Thyroid gland (tissue), 4 donors: ENCODE measurements around the gene TLE4.
"Not testable (repeated sequence)": the region's sequence is repeated elsewhere in the genome, so short reads cannot be mapped to it uniquely, and the experiment has no call there.

Experiments
- CTCF ChIP-seq, 6 experiments: fragments of 200-600 bp in 3 of 6; fragments of 450-650 bp in 3 of 6; sonication (generic) in 3 of 6; IDR thresholded peaks; one replicate each; pipeline ENCODE4 v1.5.1; 2016 to 2019; ENCODE audit warnings: antibody characterized with exemption in 6 of 6, mild to moderate bottlenecking in 2 of 6, inconsistent platforms in 1 of 6, moderate library complexity in 1 of 6
- POLR2A ChIP-seq, 2 donors: fragments of 450-650 bp; IDR thresholded peaks; one replicate each; pipeline ENCODE4 v1.6.1; 2017; ENCODE audit warnings: antibody characterized with exemption in 2 of 2, mild to moderate bottlenecking in 2 of 2, moderate library complexity in 1 of 2

DNA sequence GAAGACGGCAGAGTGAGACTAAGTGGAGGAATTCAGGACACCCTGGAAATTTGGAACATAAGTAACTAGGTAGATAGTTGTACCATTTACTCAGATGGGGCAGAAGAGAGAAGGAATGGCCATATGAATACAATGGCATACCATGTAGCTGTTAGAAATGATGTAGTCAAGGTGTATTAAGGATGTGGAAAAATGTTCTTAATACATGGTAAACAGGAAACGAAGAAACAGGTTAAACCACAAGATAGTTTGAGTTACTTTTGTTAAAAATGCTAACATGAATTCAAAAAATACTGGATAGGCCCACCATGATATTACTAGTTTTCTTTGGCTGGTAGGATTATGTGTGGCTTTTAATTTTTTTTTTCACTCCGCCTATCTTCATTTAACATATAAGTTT is 68.3 kb downstream of the TLE4 start:
- not testable (repeated sequence) for TF ChIP-seq CTCF, POLR2A (IDR thresholded peaks at IDR 0.05)
